ENCODE measurements around the gene UNC79.
A peak's percentile ranks its signal among the peaks of the same experiment; 100 is the strongest.
"Not testable (repeated sequence)": the region's sequence is repeated elsewhere in the genome, so short reads cannot be mapped to it uniquely, and the experiment has no call there.

Gene UNC79

GRCh38 chr14:93522221-93522620, 91.5 kb downstream of the UNC79 start:
- no peak for TF ChIP-seq CTCF (IDR thresholded peaks at IDR 0.05; ENCODE audit: control insufficient read depth, extremely low read depth, insufficient read depth)
- DNase-seq (ENCODE audit: low read depth): no peak
- no peak overlapping the region for H3K4me3 ChIP-seq (ENCODE audit: low read depth, low read length)

GRCh38 chr14:93525216-93525615, 94.5 kb downstream of the UNC79 start:
- H3K4me3 ChIP-seq (ENCODE audit: low read depth, low read length); DNase-seq (ENCODE audit: low read depth): not testable (repeated sequence)

- DNase-seq (ENCODE audit: low read depth): no peak
- H3K4me3 ChIP-seq (ENCODE audit: low read depth, low read length): no peak overlapping the region
- no peak for TF ChIP-seq CTCF (IDR thresholded peaks at IDR 0.05; ENCODE audit: control insufficient read depth, extremely low read depth, insufficient read depth)
Measured at GRCh38 chr14:93525696-93526451, 95.1 kb downstream of the UNC79 start.

- DNase-seq (ENCODE audit: low read depth): peak; percentile 40
- TF ChIP-seq CTCF (IDR thresholded peaks at IDR 0.05; ENCODE audit: control insufficient read depth, extremely low read depth, insufficient read depth): no peak
- no peak overlapping the region for H3K4me3 ChIP-seq (ENCODE audit: low read depth, low read length)
Measured at GRCh38 chr14:93527203-93527607, 96.5 kb downstream of the UNC79 start.

- DNase-seq (ENCODE audit: low read depth): no peak
- H3K4me3 ChIP-seq (ENCODE audit: low read depth, low read length): no peak overlapping the region
- no peak for TF ChIP-seq CTCF (IDR thresholded peaks at IDR 0.05; ENCODE audit: control insufficient read depth, extremely low read depth, insufficient read depth)
Measured at GRCh38 chr14:93528884-93529558, 98.3 kb downstream of the UNC79 start.

- TF ChIP-seq CTCF (IDR thresholded peaks at IDR 0.05; ENCODE audit: control insufficient read depth, extremely low read depth, insufficient read depth): no peak
- DNase-seq (ENCODE audit: low read depth): no peak
Measured at GRCh38 chr14:93531644-93532043, 100.9 kb downstream of the UNC79 start.

GRCh38 chr14:93532541-93532940, 101.8 kb downstream of the UNC79 start:
- no peak for TF ChIP-seq CTCF (IDR thresholded peaks at IDR 0.05; ENCODE audit: control insufficient read depth, extremely low read depth, insufficient read depth)
- DNase-seq (ENCODE audit: low read depth): no peak
- H3K4me3 ChIP-seq (ENCODE audit: low read depth, low read length): no peak overlapping the region

More at GRCh38 chr14:93531644-93532043, 100.9 kb downstream of the UNC79 start:
- H3K4me3 ChIP-seq (ENCODE audit: low read depth, low read length): no peak overlapping the region
